Mucosa of stomach (tissue), 1 donor: ENCODE data around the gene S100A7A.

ENCODE experiments used
- H3K27me3 ChIP-seq: one replicate; pipeline ENCODE4 v1.7.0; 2013; ENCODE audit warnings: mild to moderate bottlenecking, low read length; ENCODE audit not compliant: control insufficient read depth, insufficient read depth
- H3K36me3 ChIP-seq: one replicate; pipeline ENCODE4 v1.7.0; 2013; ENCODE audit warnings: low read length; ENCODE audit not compliant: control insufficient read depth, insufficient read depth
- H3K4me1 ChIP-seq: one replicate; pipeline ENCODE4 v1.7.0; 2013; ENCODE audit warnings: mild to moderate bottlenecking, low read length; ENCODE audit not compliant: control insufficient read depth, insufficient read depth
- H3K4me3 ChIP-seq: one replicate; pipeline ENCODE4 v1.7.0; 2013; ENCODE audit warnings: low read length
- H3K9ac ChIP-seq: one replicate; pipeline ENCODE4 v1.7.0; 2013; ENCODE audit warnings: mild to moderate bottlenecking, low read length, moderate library complexity
- H3K9me3 ChIP-seq: one replicate; pipeline ENCODE4 v1.7.0; 2013; ENCODE audit warnings: mild to moderate bottlenecking, low read length, moderate library complexity; ENCODE audit not compliant: control insufficient read depth
- donor health status: Pancreatic carcinoma.

S100A7A gene

DNA sequence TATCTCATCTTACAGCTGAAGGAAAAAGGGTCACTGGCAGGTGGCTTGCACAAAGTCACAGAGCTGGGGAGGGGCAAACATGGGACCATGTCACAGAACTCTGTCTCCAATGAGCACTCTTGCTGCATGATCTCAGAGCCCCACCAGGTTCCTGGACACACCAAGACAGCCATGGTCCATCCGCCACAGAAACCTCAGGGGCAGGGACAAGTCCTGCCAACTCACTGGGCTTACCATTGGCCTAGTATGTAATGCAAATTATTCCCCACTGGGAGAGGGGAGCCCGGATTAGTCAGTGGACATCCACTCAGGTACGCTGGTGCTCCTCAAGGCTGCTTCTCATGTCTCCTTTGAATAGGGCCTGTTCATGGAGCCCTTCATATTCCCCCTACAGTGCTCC is 14.2 kb downstream of the S100A7A start:
- no peaks in the 10 kb centered on the region for H3K9me3 ChIP-seq
- H3K36me3 ChIP-seq: no peaks in the 10 kb centered on the region
- H3K4me1 ChIP-seq: no peaks in the 10 kb centered on the region
- H3K9ac ChIP-seq: no peak overlapping the region
- no peak overlapping the region for H3K4me3 ChIP-seq
- no peaks in the 10 kb centered on the region for H3K27me3 ChIP-seq

DNA sequence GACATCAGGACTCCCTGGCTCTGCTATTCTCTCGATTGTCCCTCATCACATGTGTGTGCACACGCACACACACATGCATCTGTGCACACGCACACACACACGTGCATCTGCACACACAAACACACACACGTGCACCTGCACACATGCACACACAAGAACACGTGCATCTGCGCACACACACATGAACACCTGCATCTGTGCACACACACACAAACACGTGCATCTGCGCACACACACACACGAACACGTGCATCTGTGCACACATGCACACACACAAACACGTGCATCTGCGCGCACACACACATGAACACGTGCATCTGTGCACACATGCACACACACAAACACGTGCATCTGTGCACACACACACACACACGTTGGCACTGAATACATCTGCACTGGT is 14.7 kb downstream of the S100A7A start:
- Histone ChIP-seq H3K4me3 (no peak overlapping the region), H3K4me1 (no peaks in the 10 kb centered on the region), H3K36me3 (no peaks in the 10 kb centered on the region), H3K9ac (no peak overlapping the region), H3K9me3 (no peaks in the 10 kb centered on the region), H3K27me3 (no peaks in the 10 kb centered on the region)

- Histone ChIP-seq H3K36me3 (no peaks in the 10 kb centered on the region), H3K27me3 (no peaks in the 10 kb centered on the region)
Observed at GRCh38 chr1:153431427-153431826, 15.1 kb downstream of the S100A7A start.

GRCh38 chr1:153431928-153432327 is 15.6 kb downstream of the S100A7A start:
- H3K4me1 ChIP-seq: no peaks in the 10 kb centered on the region
- H3K27me3 ChIP-seq: no peaks in the 10 kb centered on the region
- H3K4me3 ChIP-seq: no peak overlapping the region
- H3K36me3 ChIP-seq: no peaks in the 10 kb centered on the region
- no peaks in the 10 kb centered on the region for H3K9me3 ChIP-seq
- H3K9ac ChIP-seq: no peak overlapping the region

More at GRCh38 chr1:153431427-153431826, 15.1 kb downstream of the S100A7A start:
- no peaks in the 10 kb centered on the region for H3K4me1 ChIP-seq
- H3K4me3 ChIP-seq: no peak overlapping the region
- H3K9me3 ChIP-seq: no peaks in the 10 kb centered on the region
- H3K9ac ChIP-seq: no peak overlapping the region

GRCh38 chr1:153432874-153433681 is 16.8 kb downstream of the S100A7A start:
- H3K36me3 ChIP-seq: no peaks in the 10 kb centered on the region
- no peak overlapping the region for H3K4me3 ChIP-seq
- H3K4me1 ChIP-seq: no peaks in the 10 kb centered on the region
- H3K9me3 ChIP-seq: no peaks in the 10 kb centered on the region
- no peak overlapping the region for H3K9ac ChIP-seq
- no peaks in the 10 kb centered on the region for H3K27me3 ChIP-seq

DNA sequence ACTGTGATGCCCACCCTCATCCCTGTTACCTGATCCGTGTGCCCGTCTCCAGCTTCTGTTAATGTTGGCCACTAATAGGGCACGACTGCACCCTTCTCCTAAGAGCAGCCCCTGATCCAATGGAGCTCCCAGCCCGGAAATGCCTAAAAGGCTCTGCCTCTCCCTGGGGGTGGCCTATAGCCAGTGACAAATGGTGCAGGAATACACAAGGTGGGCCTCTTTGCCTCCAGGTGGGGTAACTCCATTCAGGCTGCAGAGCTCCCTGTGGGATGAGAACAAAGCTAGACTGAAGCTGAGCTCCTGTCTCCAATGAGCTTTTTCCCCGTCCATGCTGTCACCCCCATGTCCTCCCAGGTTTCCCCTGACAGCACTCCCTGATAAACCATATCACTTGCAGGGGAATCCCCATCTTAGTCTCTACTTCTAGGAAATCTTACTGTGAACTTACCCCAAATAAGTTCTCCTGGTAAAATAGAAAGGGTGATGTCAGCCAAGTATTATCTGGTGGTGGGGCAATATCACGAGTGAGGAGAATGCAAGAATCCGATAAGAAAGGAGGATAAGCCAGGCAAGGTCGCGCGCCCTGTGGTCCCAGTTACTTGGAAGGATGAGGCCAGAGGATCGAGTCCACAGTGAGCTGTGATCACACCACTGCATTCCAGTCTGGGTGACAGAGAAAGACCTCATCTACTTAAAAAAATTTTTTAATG is 18.6 kb downstream of the S100A7A start:
- Histone ChIP-seq H3K9me3 (no peaks in the 10 kb centered on the region), H3K4me3 (no peak overlapping the region), H3K36me3 (no peaks in the 10 kb centered on the region), H3K4me1 (no peaks in the 10 kb centered on the region), H3K9ac (no peak overlapping the region), H3K27me3 (no peaks in the 10 kb centered on the region)

- no peak overlapping the region for H3K4me3 ChIP-seq
- H3K27me3 ChIP-seq: no peaks in the 10 kb centered on the region
- no peaks in the 10 kb centered on the region for H3K36me3 ChIP-seq
- no peak overlapping the region for H3K9ac ChIP-seq
- no peaks in the 10 kb centered on the region for H3K4me1 ChIP-seq
- H3K9me3 ChIP-seq: no peaks in the 10 kb centered on the region
Observed at GRCh38 chr1:153437236-153437635, 20.9 kb downstream of the S100A7A start.

DNA sequence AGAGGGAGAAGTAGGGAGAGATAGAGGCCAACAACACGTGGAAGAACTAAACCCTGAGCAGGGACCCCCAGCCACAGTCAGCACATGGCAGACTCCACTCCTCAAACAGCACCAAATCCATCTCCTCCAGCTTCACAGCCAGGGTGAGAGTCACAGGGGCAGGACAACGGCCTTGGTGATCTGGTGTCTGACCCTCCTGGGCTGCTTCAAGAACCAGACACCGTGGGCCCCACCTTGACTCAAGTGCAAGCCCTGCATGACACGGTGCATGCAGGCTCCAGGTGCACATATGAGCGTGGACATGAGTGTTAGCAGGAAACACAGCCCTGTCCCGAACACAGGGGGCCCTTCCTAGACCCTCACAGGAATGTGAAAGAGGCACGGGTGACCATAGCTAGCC is 22.3 kb downstream of the S100A7A start:
- Histone ChIP-seq H3K4me3 (no peak overlapping the region), H3K27me3 (no peaks in the 10 kb centered on the region), H3K9ac (no peak overlapping the region), H3K36me3 (no peaks in the 10 kb centered on the region), H3K4me1 (no peaks in the 10 kb centered on the region), H3K9me3 (no peaks in the 10 kb centered on the region)

DNA sequence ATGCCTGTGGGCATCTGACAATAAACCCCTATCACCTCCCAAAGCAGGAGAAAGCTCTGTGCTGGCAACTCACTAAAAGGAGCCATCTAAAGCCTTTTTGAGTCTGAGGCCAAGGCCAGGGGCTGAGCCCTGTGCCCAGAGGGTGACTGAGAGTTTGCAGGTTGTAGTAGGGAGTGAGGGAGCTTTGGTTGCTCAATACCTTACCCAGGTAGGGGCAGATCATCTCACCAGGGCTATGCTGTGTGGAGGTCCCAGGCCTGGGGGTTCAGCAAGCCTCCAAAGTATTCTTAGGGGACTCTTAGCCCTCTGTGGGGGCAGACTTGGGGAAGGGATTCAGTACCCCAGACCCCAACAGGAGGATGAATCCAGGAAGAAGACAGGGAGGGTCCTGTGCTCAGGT is 23.0 kb downstream of the S100A7A start:
- Histone ChIP-seq H3K9me3 (no peaks in the 10 kb centered on the region), H3K36me3 (no peaks in the 10 kb centered on the region), H3K4me1 (no peaks in the 10 kb centered on the region), H3K4me3 (no peak overlapping the region), H3K9ac (no peak overlapping the region), H3K27me3 (peaks cover 5% of the 10 kb centered on the region)

DNA sequence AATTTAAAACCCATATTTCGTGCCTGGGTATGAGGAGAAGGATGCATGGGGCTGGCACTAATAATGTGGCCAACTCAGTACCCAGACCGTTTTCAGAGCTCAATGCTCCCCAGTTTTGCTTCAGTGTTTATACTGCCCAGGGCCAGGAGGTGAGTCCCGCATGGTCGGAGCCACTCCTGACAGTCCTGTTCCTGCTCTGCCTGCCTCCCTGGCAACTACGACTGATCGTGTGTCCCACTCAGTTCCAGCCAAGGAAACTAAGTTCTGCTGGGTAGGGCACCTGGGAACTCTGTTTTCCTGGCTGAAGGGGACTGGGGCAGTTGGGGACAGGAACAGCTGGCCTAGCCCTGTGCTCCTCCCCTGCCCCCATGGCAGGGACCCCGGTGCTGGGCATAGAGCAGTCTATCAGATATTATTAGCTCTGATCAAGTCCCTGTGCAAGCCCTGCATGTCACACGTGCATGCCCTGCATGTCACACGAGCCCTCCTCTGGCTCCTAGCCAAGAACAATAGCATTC is 25.0 kb downstream of the S100A7A start:
- Histone ChIP-seq H3K9ac (no peak overlapping the region), H3K9me3 (no peaks in the 10 kb centered on the region), H3K4me3 (no peak overlapping the region), H3K36me3 (no peaks in the 10 kb centered on the region), H3K4me1 (no peaks in the 10 kb centered on the region), H3K27me3 (peaks cover 5% of the 10 kb centered on the region)

GRCh38 chr1:153443486-153443885 is 27.2 kb downstream of the S100A7A start:
- Histone ChIP-seq H3K4me1 (no peaks in the 10 kb centered on the region), H3K9me3 (no peaks in the 10 kb centered on the region), H3K36me3 (no peaks in the 10 kb centered on the region), H3K27me3 (peaks cover 5% of the 10 kb centered on the region), H3K9ac (no peak overlapping the region), H3K4me3 (no peak overlapping the region)

GRCh38 chr1:153444078-153444477 is 27.8 kb downstream of the S100A7A start:
- Histone ChIP-seq H3K36me3 (no peaks in the 10 kb centered on the region), H3K9ac (no peak overlapping the region), H3K27me3 (peaks cover 5% of the 10 kb centered on the region), H3K4me3 (no peak overlapping the region), H3K4me1 (no peaks in the 10 kb centered on the region), H3K9me3 (no peaks in the 10 kb centered on the region)
